PC-9 (cell line): Measurements from ENCODE around the gene AIG1.

Source experiments
- CTCF ChIP-seq: fragments of 200-600 bp; sonication (generic); conservative IDR thresholded peaks from 2 replicates; pipeline ENCODE4 v1.6.1; 2017; ENCODE audit warnings: mixed run types, antibody characterized with exemption, mild to moderate bottlenecking, moderate library complexity
- EZH2 ChIP-seq: fragments of 200-600 bp; sonication (generic); IDR thresholded peaks from 2 replicates; pipeline ENCODE4 v1.8.0; 2017; ENCODE audit warnings: antibody characterized with exemption, low read depth

GRCh38 chr6:143023695-143024094 is 37.0 kb upstream of the AIG1 start:
- TF ChIP-seq CTCF: no peak
- TF ChIP-seq EZH2: no peak
